ENCODE results near the gene GLT6D1. TPM values are rescaled to one million over a fixed set of nuclear protein-coding genes. Genes with fewer than 3 reads are reported as not detected.

GLT6D1 gene
- polyA plus RNA-seq, 1 experiment: not detected

- ChIA-PET POLR2A (no interaction called here), CTCF (no interaction called here)
- no peak for DNase-seq (ENCODE audit: low read depth)
- Histone ChIP-seq H3K27me3 (ENCODE audit: control insufficient read depth, insufficient read depth, low read length) (peaks cover 1% of the 10 kb centered on the region; the same call in 1 of the 2 replicates), H3K4me3 (ENCODE audit: low read depth, low read length) (no peak overlapping the region), H3K36me3 (ENCODE audit: control insufficient read depth, insufficient read depth, low read length) (no peaks in the 10 kb centered on the region)
- no peak for TF ChIP-seq CTCF (IDR thresholded peaks at IDR 0.05; ENCODE audit: insufficient read depth, low read depth, low read length)
These were observed 21.8 kb downstream of the GLT6D1 start for GRCh38 chr9:135617538-135617900.

GRCh38 chr9:135616619-135617537 lies 22.5 kb downstream of the GLT6D1 start:
- no peak for DNase-seq (ENCODE audit: low read depth)
- Histone ChIP-seq H3K4me3 (ENCODE audit: low read depth, low read length) (no peak overlapping the region), H3K27me3 (ENCODE audit: control insufficient read depth, insufficient read depth, low read length) (no peaks in the 10 kb centered on the region), H3K36me3 (ENCODE audit: control insufficient read depth, insufficient read depth, low read length) (no peaks in the 10 kb centered on the region)
- TF ChIP-seq CTCF (IDR thresholded peaks at IDR 0.05; ENCODE audit: insufficient read depth, low read depth, low read length): no peak
- CTCF ChIA-PET: interaction anchor here (2.4 kb wide), 1 partner anchor 14 kb away, joined by 9 read pairs; no protein-coding TSS in a partner anchor
- POLR2A ChIA-PET: no interaction called here

- DNase-seq (ENCODE audit: low read depth): no peak
- POLR2A ChIA-PET: no interaction called here
- Histone ChIP-seq H3K4me3 (ENCODE audit: low read depth, low read length) (no peak overlapping the region), H3K27me3 (ENCODE audit: control insufficient read depth, insufficient read depth, low read length) (no peaks in the 10 kb centered on the region), H3K36me3 (ENCODE audit: control insufficient read depth, insufficient read depth, low read length) (no peaks in the 10 kb centered on the region)
- CTCF ChIA-PET: interaction anchor here (2.4 kb wide), 1 partner anchor 13 kb away, joined by 9 read pairs; no protein-coding TSS in a partner anchor
- 0 out of 2 replicates have a peak, but pooled peaks have one; percentile 10 for TF ChIP-seq CTCF (IDR thresholded peaks at IDR 0.05; ENCODE audit: insufficient read depth, low read depth, low read length)
These were observed 23.4 kb downstream of the GLT6D1 start for GRCh38 chr9:135615666-135616618.

- CTCF ChIA-PET: interaction anchor here (2.4 kb wide), 1 partner anchor 12 kb away, joined by 9 read pairs; no protein-coding TSS in a partner anchor
- H3K36me3 ChIP-seq (ENCODE audit: control insufficient read depth, insufficient read depth, low read length): no peaks in the 10 kb centered on the region
- DNase-seq (ENCODE audit: low read depth): no peak
- no peak for TF ChIP-seq CTCF (IDR thresholded peaks at IDR 0.05; ENCODE audit: insufficient read depth, low read depth, low read length)
- POLR2A ChIA-PET: no interaction called here
- H3K27me3 ChIP-seq (ENCODE audit: control insufficient read depth, insufficient read depth, low read length): no peaks in the 10 kb centered on the region
- no peak overlapping the region for H3K4me3 ChIP-seq (ENCODE audit: low read depth, low read length)
These were observed 24.3 kb downstream of the GLT6D1 start for GRCh38 chr9:135614821-135615665.

All from BJ (cell line).